SK-N-SH (cell line): Measurements from ENCODE around the gene NRM. TPM values are rescaled to one million over a fixed set of nuclear protein-coding genes. Genes with fewer than 3 reads are reported as not detected.
"Not testable (repeated sequence)": the region's sequence is repeated elsewhere in the genome, so short reads cannot be mapped to it uniquely, and the experiment has no call there.

Experiments
- CTCF ChIA-PET: fragments of 300-600, 350-600 bp; formaldehyde crosslinking; extraction: SDS; loops from one replicate; lab custom pipeline; 2021; lab: Yijun Ruan, JAX
- POLR2A ChIA-PET: fragments of 350-600 bp; sonication (Branson Sonifier 250); formaldehyde crosslinking; extraction: SDS; loops from one replicate; lab custom pipeline; 2020; ENCODE audit warnings: antibody characterized with exemption, inconsistent platforms; lab: Yijun Ruan, JAX
- DNase-seq: peaks from one replicate; pipeline ENCODE4 v3.0.0; 2012
- H2AFZ ChIP-seq: fragments of 200-600 bp; sonication (generic); 2 replicates; pipeline ENCODE4 v1.8.1; 2016; ENCODE audit warnings: antibody characterized with exemption, mild to moderate bottlenecking, low read depth
- H3F3A ChIP-seq: fragments of 200-600 bp; sonication (generic); replicated peaks from 2 replicates; pipeline ENCODE3; 2016; ENCODE audit warnings: antibody characterized with exemption, mild to moderate bottlenecking; ENCODE audit not compliant: insufficient read depth
- H3K27ac ChIP-seq, 2 experiments: fragments of 200-500 bp in 1 of 2; fragments of 200-600 bp in 1 of 2; sonication (Bioruptor generic) in 1 of 2; sonication (generic), shearing (Covaris generic) in 1 of 2; 2 replicates each; pipeline versions ENCODE4 v1.5.1 to v1.6.1; 2014 to 2016; ENCODE audit warnings: low read depth in 2 of 2, inconsistent platforms in 1 of 2, low read length in 1 of 2, mild to moderate bottlenecking in 1 of 2, mixed read lengths in 1 of 2
- H3K27me3 ChIP-seq: fragments of 200-600 bp; sonication (generic), shearing (Covaris generic); 2 replicates; pipeline ENCODE4 v1.6.1; 2016; ENCODE audit warnings: mixed run types; ENCODE audit not compliant: insufficient read depth
- H3K36me3 ChIP-seq, 2 experiments: fragments of 200-500 bp in 1 of 2; fragments of 200-600 bp in 1 of 2; sonication (Bioruptor generic) in 1 of 2; sonication (generic) in 1 of 2; replicated peaks in 1 of 2; 2 replicates each; pipeline versions ENCODE3 to v1.5.1; 2014 to 2016; ENCODE audit warnings: low read length in 1 of 2, mild to moderate bottlenecking in 1 of 2; ENCODE audit not compliant: insufficient read depth in 2 of 2, control insufficient read depth in 1 of 2
- H3K4me1 ChIP-seq, 2 experiments: fragments of 200-500 bp in 1 of 2; fragments of 200-600 bp in 1 of 2; sonication (Bioruptor generic) in 1 of 2; sonication (generic), shearing (Covaris generic) in 1 of 2; 2 replicates each; pipeline versions ENCODE4 v1.5.1 to v1.6.1; 2014 to 2016; ENCODE audit warnings: low read depth in 1 of 2, low read length in 1 of 2, mixed run types in 1 of 2; ENCODE audit not compliant: insufficient read depth in 2 of 2, control insufficient read depth in 1 of 2
- H3K4me2 ChIP-seq: fragments of 200-600 bp; sonication (generic), shearing (Covaris generic); 2 replicates; pipeline ENCODE4 v1.6.1; 2017; ENCODE audit warnings: mixed run types
- H3K4me3 ChIP-seq, 2 experiments: fragments of 200-500 bp in 1 of 2; fragments of 200-600 bp in 1 of 2; sonication (Bioruptor generic) in 1 of 2; sonication (generic), shearing (Covaris generic) in 1 of 2; 2 replicates each; pipeline versions ENCODE4 v1.5.1 to v1.8.1; 2014 to 2016; ENCODE audit warnings: low read depth in 2 of 2, inconsistent platforms in 1 of 2, low read length in 1 of 2, mild to moderate bottlenecking in 1 of 2, mixed read lengths in 1 of 2, moderate library complexity in 1 of 2
- H3K79me2 ChIP-seq: fragments of 200-600 bp; sonication (generic); 2 replicates; pipeline ENCODE4 v1.8.1; 2017; ENCODE audit warnings: mild to moderate bottlenecking; ENCODE audit not compliant: insufficient read depth
- H3K9ac ChIP-seq: fragments of 200-600 bp; sonication (generic); 2 replicates; pipeline ENCODE4 v1.6.1; 2017; ENCODE audit warnings: mixed run types
- H3K9me2 ChIP-seq: fragments of 200-600 bp; sonication (generic); 2 replicates; pipeline ENCODE4 v1.6.1; 2017; ENCODE audit warnings: mixed run types
- H3K9me3 ChIP-seq: fragments of 200-600 bp; sonication (generic); 2 replicates; pipeline ENCODE4 v1.6.1; 2017; ENCODE audit warnings: mixed run types, mild to moderate bottlenecking, moderate library complexity
- H4K20me1 ChIP-seq: fragments of 200-600 bp; sonication (generic); 2 replicates; pipeline ENCODE4 v1.6.1; 2017; ENCODE audit warnings: mild to moderate bottlenecking, mixed run types; ENCODE audit not compliant: insufficient read depth
- ELF1 ChIP-seq: IDR thresholded peaks from 2 replicates; pipeline ENCODE4 v1.4.0; 2012
- EP300 ChIP-seq, 2 experiments: IDR thresholded peaks; 2 replicates each; pipeline versions ENCODE4 v1.4.0 to v1.6.1; 2012; ENCODE audit warnings: borderline replicate concordance in 1 of 2, low read depth in 1 of 2, low read length in 1 of 2
- EZH2phosphoT487 ChIP-seq: fragments of 200-600 bp; sonication (generic); IDR thresholded peaks from 2 replicates; pipeline ENCODE4 v1.6.1; 2017; ENCODE audit warnings: low read depth, mixed run types, mild to moderate bottlenecking, antibody characterized with exemption, moderate library complexity, borderline replicate concordance
- FOSL2 ChIP-seq: IDR thresholded peaks from 2 replicates; pipeline ENCODE4 v1.4.0; 2012; ENCODE audit warnings: low read depth, mild to moderate bottlenecking, moderate library complexity, borderline replicate concordance
- GATA2 ChIP-seq: sonication (generic); formaldehyde crosslinking; IDR thresholded peaks from 2 replicates; pipeline ENCODE4 v1.5.0; 2020; ENCODE audit warnings: mild to moderate bottlenecking, missing genetic modification reagents
- JUND ChIP-seq: IDR thresholded peaks from 2 replicates; pipeline ENCODE4 v1.4.0; 2012
- MXI1 ChIP-seq: IDR thresholded peaks from 2 replicates; pipeline ENCODE4 v1.6.1; 2012; ENCODE audit warnings: mild to moderate bottlenecking, low read depth, low read length, improper control_type of control experiment
- NFIC ChIP-seq: IDR thresholded peaks from 2 replicates; pipeline ENCODE4 v1.4.0; 2012; ENCODE audit warnings: borderline replicate concordance
- NRF1 ChIP-seq: IDR thresholded peaks from 2 replicates; pipeline ENCODE4 v1.6.1; 2012; ENCODE audit warnings: low read depth, mild to moderate bottlenecking, low read length
- PBX3 ChIP-seq: IDR thresholded peaks from 2 replicates; pipeline ENCODE4; 2012
- RAD21 ChIP-seq: IDR thresholded peaks from 2 replicates; pipeline ENCODE4 v1.6.1; 2012; ENCODE audit warnings: mild to moderate bottlenecking, low read length
- RCOR1 ChIP-seq: fragments of 150-350 bp; IDR thresholded peaks from 2 replicates; pipeline ENCODE4 v1.6.1; 2017; ENCODE audit warnings: antibody characterized with exemption, low read length
- RFX5 ChIP-seq: IDR thresholded peaks from 2 replicates; pipeline ENCODE4 v1.6.1; 2012; ENCODE audit warnings: mild to moderate bottlenecking, improper control_type of control experiment, low read length
- RXRA ChIP-seq: IDR thresholded peaks from 2 replicates; pipeline ENCODE4 v1.4.0; 2012; ENCODE audit warnings: low read depth, mild to moderate bottlenecking, borderline replicate concordance
- SIN3A ChIP-seq: IDR thresholded peaks from 2 replicates; pipeline ENCODE4 v1.6.1; 2012; ENCODE audit warnings: low read depth, mild to moderate bottlenecking, low read length, moderate library complexity, borderline replicate concordance
- TCF12 ChIP-seq: IDR thresholded peaks from 2 replicates; pipeline ENCODE4 v1.4.0; 2012
- TEAD4 ChIP-seq: IDR thresholded peaks from 2 replicates; pipeline ENCODE4 v1.4.0; 2012; ENCODE audit warnings: mild to moderate bottlenecking, borderline replicate concordance; ENCODE audit not compliant: insufficient read depth
- WGBS: methylation state at CpG from one replicate; pipeline ENCODE4 v1.1.6; 2017; ENCODE audit warnings: low lambda C conversion rate; 5-methylcytosine and 5-hydroxymethylcytosine counted together
- polyA plus RNA-seq, 3 experiments: library from polyadenylated mRNA; depleted of rRNA; stranded (reverse); fragments of >200 nt; gene quantifications; 2 replicates each; pipeline ENCODE4 v1.2.3, GENCODE V29; 2012
- TF ChIP-seq, protein P1 (sequence below): IDR thresholded peaks from 2 replicates; pipeline ENCODE4 v1.4.0; 2012; ENCODE audit warnings: low read depth
- TF ChIP-seq, protein P2 (sequence below): fragments of 150-350 bp; IDR thresholded peaks from 2 replicates; pipeline ENCODE4 v1.6.1; 2017; ENCODE audit warnings: antibody characterized with exemption, low read length, low read depth, borderline replicate concordance
- TF ChIP-seq, protein P3 (sequence below): fragments of 150-350 bp; IDR thresholded peaks from 2 replicates; pipeline ENCODE4 v1.6.1; 2016; ENCODE audit warnings: mild to moderate bottlenecking, low read depth, low read length

Gene NRM
- polyA plus RNA-seq, 1 of the 3 experiments (the other 2 are of a cell fraction): 26.8 TPM

GRCh38 chr6:30722280-30723112 is 31.7 kb upstream of the NRM start (continued):
- TF ChIP-seq PBX3: 0 out of 2 replicates have a peak, but pooled peaks have one; percentile 4
- TF ChIP-seq NRF1: no peak
- TF ChIP-seq RAD21: peak; percentile 77
- TF ChIP-seq SIN3A: no peak; the same call in 1 of the 2 replicates
- TF ChIP-seq RXRA: no peak
- no peak for TF ChIP-seq TCF12
- TF ChIP-seq ELF1: no peak
- TF ChIP-seq RFX5: no peak
- TF ChIP-seq NFIC: no peak
- peak; percentile 26; the same call in 1 of the 2 replicates for TF ChIP-seq GATA2 (CRISPR knock-in tag)
- TF ChIP-seq TEAD4: no peak
- TF ChIP-seq MXI1: peak; percentile 92
- TF ChIP-seq, protein P1, sequence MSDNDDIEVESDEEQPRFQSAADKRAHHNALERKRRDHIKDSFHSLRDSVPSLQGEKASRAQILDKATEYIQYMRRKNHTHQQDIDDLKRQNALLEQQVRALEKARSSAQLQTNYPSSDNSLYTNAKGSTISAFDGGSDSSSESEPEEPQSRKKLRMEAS: no peak
- TF ChIP-seq, protein P2, sequence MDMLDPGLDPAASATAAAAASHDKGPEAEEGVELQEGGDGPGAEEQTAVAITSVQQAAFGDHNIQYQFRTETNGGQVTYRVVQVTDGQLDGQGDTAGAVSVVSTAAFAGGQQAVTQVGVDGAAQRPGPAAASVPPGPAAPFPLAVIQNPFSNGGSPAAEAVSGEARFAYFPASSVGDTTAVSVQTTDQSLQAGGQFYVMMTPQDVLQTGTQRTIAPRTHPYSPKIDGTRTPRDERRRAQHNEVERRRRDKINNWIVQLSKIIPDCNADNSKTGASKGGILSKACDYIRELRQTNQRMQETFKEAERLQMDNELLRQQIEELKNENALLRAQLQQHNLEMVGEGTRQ: no peak
- no peak for TF ChIP-seq EP300 (IDR thresholded peaks at IDR 0.05; ENCODE audit: borderline replicate concordance in 1 of 2, low read depth in 1 of 2, low read length in 1 of 2)
- no peak for TF ChIP-seq EZH2phosphoT487
- no peak for TF ChIP-seq RCOR1
- TF ChIP-seq, protein P3, sequence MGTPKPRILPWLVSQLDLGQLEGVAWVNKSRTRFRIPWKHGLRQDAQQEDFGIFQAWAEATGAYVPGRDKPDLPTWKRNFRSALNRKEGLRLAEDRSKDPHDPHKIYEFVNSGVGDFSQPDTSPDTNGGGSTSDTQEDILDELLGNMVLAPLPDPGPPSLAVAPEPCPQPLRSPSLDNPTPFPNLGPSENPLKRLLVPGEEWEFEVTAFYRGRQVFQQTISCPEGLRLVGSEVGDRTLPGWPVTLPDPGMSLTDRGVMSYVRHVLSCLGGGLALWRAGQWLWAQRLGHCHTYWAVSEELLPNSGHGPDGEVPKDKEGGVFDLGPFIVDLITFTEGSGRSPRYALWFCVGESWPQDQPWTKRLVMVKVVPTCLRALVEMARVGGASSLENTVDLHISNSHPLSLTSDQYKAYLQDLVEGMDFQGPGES: no peak
- no peak for TF ChIP-seq FOSL2
- no peak for TF ChIP-seq JUND
- TF ChIP-seq, all 33 proteins: peak for 8

DNA sequence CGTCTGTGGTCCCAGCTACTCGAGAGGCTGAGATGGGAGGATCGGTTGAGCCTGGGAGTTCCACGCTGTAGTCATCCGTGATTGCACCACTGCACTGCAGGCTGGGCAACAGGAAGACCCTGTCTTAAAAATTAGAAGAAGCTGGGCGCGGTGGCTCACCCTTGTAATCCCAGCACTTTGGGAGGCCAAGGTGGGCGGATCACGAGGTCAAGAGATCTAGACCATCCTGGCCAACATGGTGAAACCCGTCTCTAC is 31.2 kb upstream of the NRM start:
- Histone ChIP-seq H3F3A (peaks cover 68% of the 10 kb centered on the region), H3K27ac (peak overlapping the region; percentile 82 to 93), H3K4me1 (peaks cover 29 to 39% of the 10 kb centered on the region in 2 experiments), H3K4me2 (peak overlapping the region; percentile 91), H3K36me3 (peaks cover 31 to 36% of the 10 kb centered on the region in 2 experiments), H4K20me1 (peaks cover 52% of the 10 kb centered on the region), H3K9ac (peak overlapping the region; percentile 100), H3K4me3 (peak overlapping the region; percentile 89 to 93), H3K79me2 (peaks cover 74% of the 10 kb centered on the region)
- H2AFZ ChIP-seq, H3K27me3 ChIP-seq, H3K9me3 ChIP-seq, DNase-seq, H3K9me2 ChIP-seq: not testable (repeated sequence)
- CTCF ChIA-PET: interaction anchor here (0.8 to 42.4 kb wide), 33 partner anchors 9 to 185 kb away, joined by 3 to 838 read pairs (median 5); partner anchors contain the start of genes ATAT1, DHX16, FLOT1 and MRPS18B
- POLR2A ChIA-PET: interaction anchor here (1.2 to 2.9 kb wide), 8 partner anchors 9 to 109 kb away, joined by 3 to 24 read pairs (median 4); partner anchors contain the start of genes MRPS18B and PPP1R10
- WGBS: 0% methylated on average over 10 of the region's 10 CpGs
